Fibroblast of pulmonary artery (primary cell): ENCODE measurements around the gene ALDH1A1.
"Not testable (repeated sequence)": the region's sequence is repeated elsewhere in the genome, so short reads cannot be mapped to it uniquely, and the experiment has no call there.

ENCODE experiments used
- DNase-seq: peaks from one replicate; pipeline ENCODE4 v3.0.0-alpha.2; 2010; ENCODE audit warnings: low read depth
- H3K4me3 ChIP-seq: replicated peaks from 2 replicates; pipeline ENCODE4 v1.5.1; 2011; ENCODE audit warnings: low read depth, mild to moderate bottlenecking, control low read depth, low read length, moderate library complexity
- CTCF ChIP-seq: IDR thresholded peaks from 2 replicates; pipeline ENCODE4 v1.5.1; 2011; ENCODE audit warnings: mild to moderate bottlenecking, control low read depth, low read length, inconsistent platforms; ENCODE audit errors: missing control alignments

The ALDH1A1 gene

GRCh38 chr9:72864327-72864726, 88.5 kb downstream of the ALDH1A1 start:
- H3K4me3 ChIP-seq = no peak overlapping the region
- no peak for DNase-seq
- no peak for TF ChIP-seq CTCF

GRCh38 chr9:72863456-72864094, 89.3 kb downstream of the ALDH1A1 start:
- H3K4me3 ChIP-seq = no peak overlapping the region
- DNase-seq = no peak
- TF ChIP-seq CTCF = no peak

- H3K4me3 ChIP-seq, DNase-seq: not testable (repeated sequence)
These were observed 90.1 kb downstream of the ALDH1A1 start for GRCh38 chr9:72862788-72863187.

- DNase-seq = peak; percentile 37
- TF ChIP-seq CTCF = no peak
- no peak overlapping the region for H3K4me3 ChIP-seq
These were observed 94.6 kb downstream of the ALDH1A1 start for GRCh38 chr9:72858089-72858912.

GRCh38 chr9:72857624-72857996, 95.2 kb downstream of the ALDH1A1 start:
- no peak overlapping the region for H3K4me3 ChIP-seq
- no peak for TF ChIP-seq CTCF
- DNase-seq = no peak

GRCh38 chr9:72856972-72857623, 95.8 kb downstream of the ALDH1A1 start:
- DNase-seq = peak; percentile 84
- H3K4me3 ChIP-seq = no peak overlapping the region
- TF ChIP-seq CTCF = peak; percentile 79

GRCh38 chr9:72855890-72856523, 96.8 kb downstream of the ALDH1A1 start:
- DNase-seq = no peak
- TF ChIP-seq CTCF = no peak
- H3K4me3 ChIP-seq = no peak overlapping the region
